Breast epithelium (tissue), 4 donors: ENCODE measurements around the gene PTPRCAP. TPM values are rescaled to one million over a fixed set of nuclear protein-coding genes. Genes with fewer than 3 reads are reported as not detected.

ENCODE experiments used
- DNase-seq, 2 donors: peaks; one replicate each; pipeline ENCODE4 v3.0.0-alpha.2; 2019; ENCODE audit warnings: low spot score in 2 of 2
- H3K27ac ChIP-seq, 2 donors: fragments of 200-600 bp; sonication (generic) in 1 of 2; one replicate each; pipeline ENCODE4 v1.5.1; 2016 to 2019; ENCODE audit warnings: mild to moderate bottlenecking in 1 of 2
- H3K27me3 ChIP-seq, 2 donors: fragments of 200-600 bp; sonication (generic) in 1 of 2; one replicate each; pipeline versions ENCODE4 v1.5.1 to v1.6.0; 2017 to 2019; ENCODE audit warnings: control low read depth in 1 of 2, mild to moderate bottlenecking in 1 of 2
- H3K36me3 ChIP-seq: fragments of 200-600 bp; one replicate; pipeline ENCODE4 v1.5.1; 2019
- H3K4me1 ChIP-seq, 2 donors: fragments of 200-600 bp; sonication (generic); one replicate each; pipeline ENCODE4 v1.5.1; 2016 to 2019; ENCODE audit warnings: control low read depth in 1 of 2
- H3K4me3 ChIP-seq, 3 donors: fragments of 200-600 bp; sonication (generic); 1 replicate in 2 of 3; 2 replicates in 1 of 3; pipeline ENCODE4 v1.5.1; 2016 to 2019; ENCODE audit warnings: mild to moderate bottlenecking in 3 of 3, moderate library complexity in 2 of 3
- H3K9me3 ChIP-seq, 2 donors: fragments of 200-600 bp; sonication (generic) in 1 of 2; one replicate each; pipeline ENCODE4 v1.5.1; 2016 to 2019; ENCODE audit warnings: control low read depth in 1 of 2
- CTCF ChIP-seq, 3 donors: fragments of 450-650 bp; IDR thresholded peaks; one replicate each; pipeline ENCODE4 v1.5.1; 2016 to 2017; ENCODE audit warnings: antibody characterized with exemption in 3 of 3, mild to moderate bottlenecking in 3 of 3, moderate library complexity in 3 of 3
- POLR2A ChIP-seq: fragments of 450-650 bp; IDR thresholded peaks from one replicate; pipeline ENCODE4 v1.6.1; 2016; ENCODE audit warnings: antibody characterized with exemption, mild to moderate bottlenecking, moderate library complexity
- POLR2AphosphoS5 ChIP-seq, 3 donors: sonication (generic); formaldehyde crosslinking; IDR thresholded peaks; one replicate each; pipeline ENCODE4 v1.6.1; 2017; ENCODE audit warnings: antibody characterized with exemption in 3 of 3
- intact Hi-C: fragments of 100-400 bp; cut with DNase I; formaldehyde crosslinking; loops from one replicate; pipeline ENCODE4 v1.15.1; 2023; ENCODE audit warnings: low total_unique reads
- total RNA-seq, 3 donors: library from RNA; depleted of rRNA; stranded (reverse); fragments of >200 nt; gene quantifications; one replicate each; pipeline ENCODE4 v1.1.0, GENCODE V29; 2016

Gene PTPRCAP
- total RNA-seq, 3 donors from 2014 or later = 2.1 to 9.2 (median 8.0) TPM

DNA sequence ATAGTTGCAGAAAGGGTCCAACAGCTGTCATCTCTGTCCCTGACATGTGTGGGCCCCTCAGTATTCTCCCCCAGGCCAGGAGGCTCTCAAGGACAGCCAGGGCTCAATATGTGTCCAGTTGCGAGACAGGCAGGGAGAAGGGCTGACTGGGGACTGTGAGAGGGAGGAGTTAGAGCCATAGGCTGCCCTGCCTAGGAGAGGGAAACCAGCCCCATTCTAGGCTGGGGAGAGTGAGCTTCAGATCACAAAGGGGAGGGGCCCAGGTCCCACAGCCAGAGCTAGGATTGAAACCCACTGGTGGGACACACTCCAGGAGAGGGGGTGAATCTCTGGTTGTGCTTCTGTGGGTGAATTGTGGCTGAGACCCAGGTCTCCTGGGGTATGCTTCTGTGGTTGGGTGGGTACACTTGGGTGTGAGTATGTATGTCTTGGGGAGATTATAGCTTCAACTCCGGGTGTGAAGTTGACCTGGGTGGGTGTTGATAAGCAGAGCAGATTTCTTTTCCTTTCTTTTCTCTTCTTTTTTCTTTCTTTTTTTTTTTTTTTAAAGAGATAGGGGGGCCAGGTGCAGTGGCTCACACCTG, 24.1 kb downstream of the PTPRCAP start:
- H3K4me3 ChIP-seq = no peak overlapping the region
- TF ChIP-seq POLR2AphosphoS5 (IDR thresholded peaks at IDR 0.05) (no peak), CTCF (IDR thresholded peaks at IDR 0.05) (no peak), POLR2A (no peak)
- no peaks in the 10 kb centered on the region for H3K9me3 ChIP-seq
- H3K36me3 ChIP-seq = no peaks in the 10 kb centered on the region
- H3K4me1 ChIP-seq = peaks cover under 1 to 6% of the 10 kb centered on the region in 2 donors
- intact Hi-C loops = no loop called here
- peaks cover 0 to 15% of the 10 kb centered on the region in 2 donors for H3K27me3 ChIP-seq
- no peak for DNase-seq
- no peak overlapping the region for H3K27ac ChIP-seq

GRCh38 chr11:67412495-67413179, 24.8 kb downstream of the PTPRCAP start:
- Histone ChIP-seq H3K27me3 (peaks cover 0 to 15% of the 10 kb centered on the region in 2 donors), H3K4me3 (no peak overlapping the region), H3K27ac (no peak overlapping the region), H3K36me3 (no peaks in the 10 kb centered on the region), H3K4me1 (peaks cover 0 to 6% of the 10 kb centered on the region in 2 donors), H3K9me3 (no peaks in the 10 kb centered on the region)
- TF ChIP-seq POLR2AphosphoS5 (IDR thresholded peaks at IDR 0.05) (no peak), POLR2A (no peak), CTCF (IDR thresholded peaks at IDR 0.05) (no peak)
- intact Hi-C loops = no loop called here
- no peak for DNase-seq

- Histone ChIP-seq H3K36me3 (no peaks in the 10 kb centered on the region), H3K4me1 (peaks cover 0 to 6% of the 10 kb centered on the region in 2 donors), H3K27me3 (peaks cover 0 to 15% of the 10 kb centered on the region in 2 donors), H3K9me3 (no peaks in the 10 kb centered on the region), H3K27ac (no peak overlapping the region), H3K4me3 (no peak overlapping the region)
- DNase-seq = no peak
- TF ChIP-seq POLR2A (no peak), POLR2AphosphoS5 (IDR thresholded peaks at IDR 0.05) (no peak), CTCF (IDR thresholded peaks at IDR 0.05) (no peak)
- intact Hi-C loops = no loop called here
Observed at GRCh38 chr11:67411785-67412152, 25.7 kb downstream of the PTPRCAP start.

DNA sequence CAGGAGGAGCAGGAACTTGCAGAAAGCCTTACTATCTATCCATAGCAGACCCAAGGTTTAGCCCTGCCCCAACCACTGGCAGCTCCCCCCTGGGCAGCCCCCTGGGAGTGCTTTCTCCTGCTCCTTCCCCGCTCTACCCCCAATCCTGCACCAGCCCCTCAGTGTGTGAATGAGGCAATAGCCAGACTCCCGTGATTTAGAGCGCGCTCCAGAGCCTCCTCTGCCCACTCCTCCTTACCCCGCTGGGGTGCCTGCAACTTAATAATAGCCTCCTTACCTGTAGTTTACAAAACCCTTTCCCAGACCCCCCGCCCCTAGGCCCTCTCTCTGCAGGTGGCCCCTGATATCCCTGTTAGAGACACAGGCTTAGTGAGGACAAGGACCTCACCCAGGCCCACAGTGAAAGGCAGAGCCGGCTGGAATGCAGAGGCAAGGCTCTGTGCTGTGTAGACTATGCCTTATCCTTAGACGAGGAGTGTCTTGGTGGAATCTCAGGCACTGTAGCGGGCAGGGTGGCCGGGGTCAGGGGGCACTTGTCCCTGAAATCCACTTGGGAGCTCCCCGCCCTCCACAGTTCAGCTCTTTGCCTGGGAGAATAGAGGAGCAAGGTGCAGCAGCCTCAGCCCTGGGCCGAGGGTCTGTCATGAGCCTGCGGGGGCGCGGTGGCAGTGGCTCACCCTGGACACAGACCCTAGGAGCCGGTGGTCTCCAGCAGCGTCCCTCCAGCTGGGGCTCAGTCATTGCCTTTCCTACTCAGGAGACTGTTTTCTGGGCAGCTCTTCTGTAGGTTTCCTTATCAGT, 26.3 kb downstream of the PTPRCAP start:
- H3K27me3 ChIP-seq = peaks cover 0 to 15% of the 10 kb centered on the region in 2 donors
- no peaks in the 10 kb centered on the region for H3K9me3 ChIP-seq
- H3K4me1 ChIP-seq = peaks cover 0 to 6% of the 10 kb centered on the region in 2 donors
- H3K4me3 ChIP-seq = no peak overlapping the region
- intact Hi-C loops = no loop called here
- TF ChIP-seq POLR2A (no peak), POLR2AphosphoS5 (IDR thresholded peaks at IDR 0.05) (no peak), CTCF (IDR thresholded peaks at IDR 0.05) (no peak)
- no peak overlapping the region for H3K27ac ChIP-seq
- no peaks in the 10 kb centered on the region for H3K36me3 ChIP-seq
- no peak for DNase-seq
